GM19452 (cell line): ENCODE results near the gene EXOC3.

Experiments
- ATAC-seq: cut with Tn5 transposase; IDR thresholded peaks from one replicate; pipeline ENCODE4 v1.9.1; 2021; ENCODE audit not compliant: unreplicated experiment

The EXOC3 gene

GRCh38 chr5:425714-426113 lies 17.3 kb upstream of the EXOC3 start:
- ATAC-seq = no peak

DNA sequence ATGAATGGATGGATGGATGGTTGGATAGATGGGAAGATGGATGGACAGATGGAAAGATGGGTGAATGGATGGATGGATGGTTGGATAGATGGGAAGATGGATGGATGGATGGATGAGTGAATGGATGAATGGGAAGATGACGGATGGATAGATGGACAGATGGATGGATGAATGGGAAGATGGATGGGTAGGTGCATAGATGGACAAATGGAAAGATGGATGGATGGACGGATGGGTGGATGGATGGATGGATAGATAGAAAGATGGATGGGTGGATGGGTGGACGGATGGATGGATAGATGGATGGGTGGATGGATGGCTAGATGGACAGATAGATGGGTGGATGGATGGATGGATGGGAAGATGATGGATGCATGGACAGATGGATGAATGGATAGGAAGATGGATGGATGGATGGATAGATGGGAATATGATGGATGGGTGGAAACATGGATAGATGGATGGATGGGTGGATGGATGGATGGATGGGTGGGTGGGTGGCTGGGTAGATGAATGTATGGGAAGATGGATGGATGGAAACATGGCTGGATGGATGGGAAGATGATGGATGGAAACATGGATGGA lies 16.5 kb upstream of the EXOC3 start:
- no peak for ATAC-seq

GRCh38 chr5:427415-428087 lies 15.4 kb upstream of the EXOC3 start:
- no peak for ATAC-seq

- no peak for ATAC-seq
Measured at GRCh38 chr5:428219-428618, 14.8 kb upstream of the EXOC3 start.

GRCh38 chr5:428754-429452 lies 14.1 kb upstream of the EXOC3 start:
- no peak for ATAC-seq

DNA sequence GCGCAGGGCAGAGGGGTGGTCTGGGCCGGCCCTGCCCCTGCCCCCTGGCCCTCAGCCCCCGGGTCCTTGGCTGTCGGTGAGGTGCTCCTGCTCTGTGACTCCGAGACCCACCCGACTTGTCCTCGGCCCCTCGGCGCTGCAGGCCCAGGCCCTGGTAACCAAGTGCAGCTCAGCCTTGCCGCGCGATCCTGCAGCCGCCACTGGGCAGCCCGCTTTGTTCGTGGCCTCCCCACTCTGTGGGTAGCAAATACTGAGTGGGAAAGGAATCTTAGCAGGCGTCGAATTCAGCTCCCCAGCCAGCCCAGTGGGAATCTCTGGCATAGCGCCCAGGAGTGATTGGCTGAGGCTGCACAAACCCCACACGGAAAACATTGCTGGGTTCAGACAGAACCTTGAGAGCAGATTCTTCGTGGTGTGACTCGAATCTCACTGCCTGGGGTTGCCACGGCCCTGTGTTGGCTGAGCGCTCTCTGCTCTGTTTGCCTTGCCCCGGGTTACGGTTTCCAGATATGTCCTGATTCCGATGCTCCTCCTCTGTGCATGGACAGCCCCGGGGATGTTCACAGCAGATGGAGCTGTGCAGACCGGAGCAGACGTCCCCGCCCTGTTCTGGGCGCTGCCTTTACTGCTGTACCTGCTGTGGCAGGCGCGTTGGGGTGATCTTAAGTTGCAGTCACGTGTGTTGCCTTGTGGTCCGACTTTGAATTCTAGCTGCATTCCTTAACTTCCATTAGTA lies 13.4 kb upstream of the EXOC3 start:
- no peak for ATAC-seq

GRCh38 chr5:430214-430925 lies 12.6 kb upstream of the EXOC3 start:
- no peak for ATAC-seq

GRCh38 chr5:431001-431710 lies 11.8 kb upstream of the EXOC3 start:
- ATAC-seq = no peak

DNA sequence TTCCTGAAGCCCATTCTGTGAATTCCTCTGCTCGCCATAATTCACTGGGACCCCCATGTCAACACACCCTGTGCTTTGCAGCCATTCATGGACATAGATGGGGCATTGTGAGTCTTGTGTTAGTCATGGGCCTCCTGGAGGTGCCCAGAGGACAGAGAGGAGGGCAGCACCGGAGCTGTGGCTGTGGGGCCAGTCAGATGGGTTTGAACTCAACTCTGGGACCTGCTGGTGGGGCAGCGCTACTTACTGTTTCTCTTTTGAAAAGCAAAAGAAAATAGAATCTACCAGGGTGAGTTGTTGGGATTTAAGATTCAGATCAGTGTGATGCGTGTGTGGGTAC lies 11.3 kb upstream of the EXOC3 start:
- no peak for ATAC-seq

DNA sequence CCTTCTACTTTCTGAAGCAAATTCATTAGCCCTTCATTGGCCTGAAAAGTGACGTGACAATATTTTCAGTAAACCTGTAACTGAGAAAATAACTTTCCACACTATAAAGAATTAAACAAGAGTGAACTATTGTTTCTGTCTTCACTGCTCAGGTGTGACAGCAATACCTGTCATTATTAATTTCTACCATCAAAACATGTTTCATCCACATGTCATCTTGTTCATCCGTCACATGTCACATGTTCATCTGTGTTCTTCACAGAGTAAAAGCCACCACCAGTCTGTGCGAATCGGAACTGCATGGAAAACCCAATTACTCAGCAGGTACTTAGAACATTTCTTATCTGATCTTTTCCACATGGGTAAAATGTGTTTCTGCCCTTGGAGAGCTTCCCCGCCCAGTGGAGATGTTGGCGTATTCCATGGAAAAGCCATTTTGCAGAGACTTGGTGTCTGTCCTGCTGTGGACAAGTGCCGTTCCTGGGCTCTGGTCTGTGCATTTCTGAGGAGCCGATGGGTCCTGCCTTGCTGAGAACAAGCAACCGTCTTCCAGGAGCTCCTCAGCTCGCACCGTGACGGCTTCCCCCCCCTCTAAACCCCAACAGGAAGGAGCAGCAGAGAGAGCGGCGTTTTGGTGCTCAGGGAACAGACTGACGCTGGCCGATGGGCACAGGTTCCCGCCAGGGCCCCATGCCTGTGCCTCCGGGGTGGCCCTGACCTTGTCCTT lies 10.6 kb upstream of the EXOC3 start:
- no peak for ATAC-seq

DNA sequence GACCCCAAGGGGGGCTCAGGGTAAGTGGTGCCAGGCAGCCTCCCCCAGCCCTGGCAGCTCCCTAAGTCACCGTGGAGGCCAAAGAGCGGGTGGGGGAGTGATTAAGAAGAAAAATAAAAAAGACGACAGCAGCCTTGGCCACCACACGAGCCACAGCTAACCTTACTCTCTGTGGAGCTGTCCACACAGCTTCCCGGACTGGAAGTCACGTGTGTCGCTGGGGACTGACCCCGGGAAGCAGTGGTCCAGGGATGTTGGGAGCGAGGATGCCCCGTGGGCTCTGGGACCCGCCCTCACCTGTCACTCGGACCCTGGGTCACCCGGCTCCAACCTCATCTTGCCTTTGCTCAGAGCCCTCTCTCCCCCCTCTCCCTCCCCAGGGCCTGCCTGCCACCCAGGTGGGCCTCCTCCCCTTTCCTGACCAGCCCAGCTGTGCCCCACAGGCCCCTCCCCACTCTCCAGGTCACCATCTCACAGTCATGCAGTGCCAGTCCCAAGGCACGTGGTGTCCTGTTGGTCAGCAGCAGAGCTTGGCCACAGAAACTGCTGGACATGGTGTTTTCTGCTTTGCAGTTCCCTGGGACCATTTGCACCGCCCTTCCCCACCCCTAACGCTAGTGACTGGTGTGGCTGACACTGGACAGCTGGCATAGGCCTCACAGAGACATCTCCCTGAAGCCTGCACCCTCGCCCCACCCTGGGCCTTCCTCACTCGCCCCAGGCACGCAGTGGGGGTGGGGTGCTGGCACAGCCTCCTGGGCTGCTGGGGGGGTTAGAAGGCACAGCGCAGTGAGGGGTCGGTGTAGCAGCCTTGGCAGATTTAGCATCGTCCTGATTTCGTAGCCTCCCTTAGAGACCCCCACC lies 9.8 kb upstream of the EXOC3 start:
- ATAC-seq = no peak

GRCh38 chr5:433836-434235 lies 9.1 kb upstream of the EXOC3 start:
- no peak for ATAC-seq

DNA sequence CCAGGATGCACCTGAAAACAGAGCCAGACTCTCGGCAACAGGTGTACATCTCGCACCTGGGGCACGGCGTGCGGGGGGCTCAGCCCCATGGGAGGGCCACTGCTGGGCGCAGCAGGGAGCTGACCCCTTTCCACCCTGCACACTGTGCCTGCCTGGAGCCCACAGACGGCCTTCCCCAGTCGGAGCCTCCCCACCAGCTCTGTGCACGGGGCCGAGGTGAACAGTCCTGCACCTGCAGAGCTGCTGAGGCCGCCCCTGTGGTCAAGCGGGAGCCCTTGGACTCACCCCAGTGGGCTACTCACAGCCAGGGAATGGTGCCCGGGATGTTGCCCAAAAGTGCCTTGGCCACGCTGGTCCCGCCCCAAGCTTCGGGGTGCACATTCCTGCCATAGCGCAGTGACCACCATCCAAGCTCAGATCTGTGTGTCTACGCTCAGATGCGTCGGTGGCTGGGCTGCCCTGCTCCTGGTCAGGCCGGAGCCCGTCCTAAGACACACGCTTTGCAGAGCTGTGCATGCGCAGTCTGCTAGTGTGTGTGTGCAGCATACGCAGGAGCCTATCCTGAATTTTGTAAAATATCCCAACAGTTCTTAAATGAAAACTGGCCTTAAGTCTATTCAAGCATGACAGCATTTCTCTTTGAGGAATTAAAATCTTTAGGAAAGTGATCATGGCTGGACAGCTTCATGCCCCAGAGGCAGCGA lies 8.4 kb upstream of the EXOC3 start:
- no peak for ATAC-seq

- ATAC-seq = no peak
Measured at GRCh38 chr5:435156-435790, 7.7 kb upstream of the EXOC3 start.

DNA sequence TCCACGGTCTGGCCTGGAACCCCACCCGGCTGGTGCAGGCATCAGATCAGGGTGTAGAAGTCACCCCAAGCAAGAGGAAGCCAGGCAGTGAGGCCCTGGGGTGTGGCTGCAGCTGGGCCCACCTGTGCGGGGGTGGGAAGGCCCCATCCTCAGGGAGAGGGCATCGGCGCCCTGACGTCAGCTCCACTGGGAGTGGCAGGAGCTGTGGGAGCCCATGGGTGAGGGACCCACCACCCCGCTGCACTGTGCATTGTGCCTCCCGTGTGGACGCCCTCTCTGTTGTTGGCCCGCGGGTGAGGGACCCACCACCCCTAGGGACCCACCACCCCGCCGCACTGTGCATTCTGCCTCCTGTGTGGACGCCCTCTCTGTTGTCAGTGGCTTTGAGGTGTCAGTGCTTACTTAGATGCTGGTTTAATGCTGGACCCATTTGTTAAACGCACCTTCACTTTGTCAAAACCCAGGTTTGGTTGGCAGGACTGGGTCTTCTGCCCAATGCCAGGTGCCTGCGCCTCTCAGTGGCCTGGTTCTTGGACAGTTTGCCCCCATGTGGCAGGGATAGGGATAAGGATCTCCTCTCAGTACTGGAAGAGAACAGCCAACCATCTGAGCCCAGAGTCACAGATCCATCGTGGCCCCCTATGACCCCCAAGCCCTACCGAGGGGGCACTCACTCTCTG lies 6.9 kb upstream of the EXOC3 start:
- no peak for ATAC-seq

DNA sequence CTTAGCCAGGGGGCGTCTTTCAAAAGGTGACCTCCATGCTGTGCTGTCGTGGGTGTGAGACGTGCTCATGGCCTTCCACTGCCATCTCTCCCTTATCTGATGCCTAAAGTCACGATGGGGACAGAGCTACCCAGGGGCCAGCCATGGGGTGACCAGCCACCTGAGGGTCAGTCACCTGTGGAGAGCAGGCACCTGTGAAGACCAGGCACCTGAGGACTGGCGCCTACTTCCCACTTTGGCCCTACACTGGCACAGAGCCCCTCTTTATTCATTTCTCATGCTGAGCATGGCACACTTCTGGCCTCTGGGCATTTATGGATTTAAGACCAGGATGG lies 6.4 kb upstream of the EXOC3 start:
- ATAC-seq = no peak

DNA sequence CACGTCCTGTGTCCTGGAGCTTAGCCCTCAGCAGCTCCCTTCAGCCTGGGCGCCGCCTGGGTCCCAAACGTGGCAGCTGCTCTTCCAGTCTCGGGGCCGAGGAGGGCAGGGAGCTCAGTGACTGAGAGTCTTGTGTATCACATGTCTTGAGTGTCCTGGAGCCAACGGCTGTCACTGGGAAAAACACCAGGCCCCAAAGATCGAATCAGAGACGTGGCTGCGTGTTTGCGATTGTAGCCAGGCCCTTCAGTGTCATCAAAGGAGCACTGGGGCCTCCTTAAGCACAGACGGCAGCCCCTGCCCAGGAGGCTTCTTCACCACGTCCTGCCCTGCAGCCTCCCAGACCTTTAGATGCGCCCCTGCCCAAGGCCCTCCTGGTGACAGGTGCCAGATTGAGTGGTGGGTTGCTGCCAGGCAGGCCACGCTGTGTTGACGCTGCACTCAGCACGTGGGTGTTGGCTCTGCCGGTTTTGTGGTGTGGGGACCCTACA lies 5.7 kb upstream of the EXOC3 start:
- no peak for ATAC-seq
